Lung (tissue), 12 donors: ENCODE results near the gene FZD2. TPM values are rescaled to one million over a fixed set of nuclear protein-coding genes. Genes with fewer than 3 reads are reported as not detected.

ENCODE experiments used
- ATAC-seq: fragments of 200-7000 bp; cut with Tn5 transposase; one replicate; pipeline ENCODE4 v1.9.1; 2020; ENCODE audit warnings: moderate number of reproducible peaks; ENCODE audit not compliant: insufficient read depth, low FRiP score
- DNase-seq, 3 donors: peaks; one replicate each; pipeline ENCODE4 v3.0.0-alpha.2; 2013 to 2017
- H3K27ac ChIP-seq, 2 donors: one replicate each; pipeline ENCODE4 v1.5.1; 2013; ENCODE audit warnings: mild to moderate bottlenecking in 2 of 2, moderate library complexity in 2 of 2, control low read depth in 1 of 2, inconsistent platforms in 1 of 2, low read depth in 1 of 2, low read length in 1 of 2
- H3K27me3 ChIP-seq, 3 donors: one replicate each; pipeline ENCODE4 v1.5.1; 2013; ENCODE audit warnings: low read length in 2 of 3; ENCODE audit not compliant: control insufficient read depth in 3 of 3, insufficient read depth in 3 of 3
- H3K36me3 ChIP-seq, 4 donors: one replicate each; pipeline ENCODE4 v1.5.1; 2013; ENCODE audit warnings: low read length in 4 of 4, mild to moderate bottlenecking in 1 of 4, moderate library complexity in 1 of 4; ENCODE audit not compliant: control insufficient read depth in 4 of 4, insufficient read depth in 4 of 4
- H3K4me1 ChIP-seq, 5 donors: one replicate each; pipeline ENCODE4 v1.5.1; 2013; ENCODE audit warnings: low read length in 5 of 5, mild to moderate bottlenecking in 2 of 5, moderate library complexity in 1 of 5; ENCODE audit not compliant: control insufficient read depth in 5 of 5, insufficient read depth in 5 of 5
- H3K4me3 ChIP-seq: one replicate; pipeline ENCODE4 v1.5.1; 2013; ENCODE audit warnings: mild to moderate bottlenecking, control low read depth, moderate library complexity
- H3K9ac ChIP-seq, 2 donors: one replicate each; pipeline ENCODE4 v1.5.1; 2013; ENCODE audit warnings: low read length in 2 of 2, control low read depth in 1 of 2; ENCODE audit not compliant: insufficient read depth in 1 of 2
- H3K9me3 ChIP-seq, 4 donors: one replicate each; pipeline ENCODE4 v1.5.1; 2013; ENCODE audit warnings: low read length in 3 of 4, mild to moderate bottlenecking in 1 of 4, moderate library complexity in 1 of 4; ENCODE audit not compliant: control insufficient read depth in 4 of 4, insufficient read depth in 3 of 4
- CTCF ChIP-seq: IDR thresholded peaks from 2 replicates; pipeline ENCODE4 v1.5.1; 2012; ENCODE audit warnings: mild to moderate bottlenecking; ENCODE audit errors: control extremely low read depth, extremely low read depth
- WGBS, 2 donors: extraction: QIAGEN DNeasy Blood & Tissue Kit; methylation state at CpG; one replicate each; pipeline ENCODE4 v1.1.7; 2013; 5-methylcytosine and 5-hydroxymethylcytosine counted together
- polyA plus RNA-seq, 2 donors: library from polyadenylated mRNA; stranded (reverse); fragments of 200-250 nt; gene quantifications; one replicate each; pipeline ENCODE4 v1.2.1, GENCODE V29; 2013
- total RNA-seq, 2 donors: library from RNA; depleted of rRNA in 1 of 2; stranded (reverse); fragments of >200 nt in 1 of 2; gene quantifications; one replicate each; pipeline ENCODE4 v1.2.1, GENCODE V29; 2014 to 2021
- donor health status: control.
- donor health status: control.
- donor health status: Bipolar disorder and iron deficiency.
- donor health status: healthy.
- donor health status: DM: yes; HTN: yes; CAD: no.

The FZD2 gene
- total and polyA plus RNA-seq, 4 donors = 3.8 to 14.1 (median 6.9) TPM

- H3K27me3 ChIP-seq = no peaks in the 10 kb centered on the region
- H3K27ac ChIP-seq = no peak overlapping the region
- no peak overlapping the region for H3K4me3 ChIP-seq
- H3K36me3 ChIP-seq = no peaks in the 10 kb centered on the region
- peaks cover 0 to 3% (median 0%) of the 10 kb centered on the region in 4 donors for H3K9me3 ChIP-seq
- ATAC-seq (no peak), DNase-seq (no peak)
- 94 to 98% methylated on average over 22 to 28 of the region's 28 CpGs for WGBS, 2 donors
- no peak overlapping the region for H3K9ac ChIP-seq
- no peaks in the 10 kb centered on the region for H3K4me1 ChIP-seq
- no peak for TF ChIP-seq CTCF
Observed at GRCh38 chr17:44527954-44528353, 29.3 kb upstream of the FZD2 start.

- TF ChIP-seq CTCF = no peak
- Histone ChIP-seq H3K9me3 (peaks cover 0 to 3% (median 0%) of the 10 kb centered on the region in 4 donors), H3K27me3 (no peaks in the 10 kb centered on the region), H3K4me1 (peaks cover 0 to 7% (median 0%) of the 10 kb centered on the region in 5 donors), H3K27ac (no peak overlapping the region), H3K36me3 (no peaks in the 10 kb centered on the region), H3K9ac (no peak overlapping the region), H3K4me3 (no peak overlapping the region)
- 71% methylated on average over 3 of the region's 3 CpGs for WGBS, 2 donors
- no peak for DNase-seq
- ATAC-seq = no peak
Observed at GRCh38 chr17:44529864-44530263, 27.4 kb upstream of the FZD2 start.

GRCh38 chr17:44530896-44531418 is 26.3 kb upstream of the FZD2 start:
- TF ChIP-seq CTCF = no peak
- Histone ChIP-seq H3K9me3 (peaks cover 0 to 3% (median 0%) of the 10 kb centered on the region in 4 donors), H3K9ac (no peak overlapping the region), H3K36me3 (no peaks in the 10 kb centered on the region), H3K27me3 (no peaks in the 10 kb centered on the region), H3K4me3 (no peak overlapping the region), H3K27ac (no peak overlapping the region), H3K4me1 (peaks cover 0 to 9% (median 0%) of the 10 kb centered on the region in 5 donors)
- ATAC-seq = no peak
- DNase-seq = no peak
- WGBS, 2 donors = 66 to 74% methylated on average over 7 of the region's 7 CpGs
